Gastroesophageal sphincter (tissue), 4 donors: ENCODE measurements around the gene NODAL. TPM values are rescaled to one million over a fixed set of nuclear protein-coding genes. Genes with fewer than 3 reads are reported as not detected.

Experiments
- ATAC-seq: fragments of 150-250 bp; one replicate; pipeline ENCODE4 v1.9.1; 2016; ENCODE audit warnings: mild to moderate bottlenecking, moderate library complexity
- H3K27ac ChIP-seq, 4 donors: fragments of 200-600 bp; sonication (generic) in 3 of 4; 1 replicate in 3 of 4; 2 replicates in 1 of 4; pipeline ENCODE4 v1.5.1; 2016 to 2019
- H3K27me3 ChIP-seq: fragments of 200-600 bp; sonication (generic); one replicate; pipeline ENCODE4 v1.5.1; 2019
- H3K36me3 ChIP-seq, 2 donors: fragments of 200-600 bp; sonication (generic); one replicate each; pipeline ENCODE4 v1.5.1; 2019; ENCODE audit warnings: control low read depth in 1 of 2
- H3K4me1 ChIP-seq, 3 donors: fragments of 200-600 bp; sonication (generic); 1 replicate in 2 of 3; 2 replicates in 1 of 3; pipeline ENCODE4 v1.5.1; 2016 to 2019; ENCODE audit warnings: control low read depth in 2 of 3
- H3K4me3 ChIP-seq, 2 donors: fragments of 200-600 bp; sonication (generic); one replicate each; pipeline ENCODE4 v1.5.1; 2019; ENCODE audit warnings: mild to moderate bottlenecking in 1 of 2, moderate library complexity in 1 of 2
- H3K9me3 ChIP-seq, 3 donors: fragments of 200-600 bp; sonication (generic); one replicate each; pipeline ENCODE4 v1.5.1; 2017 to 2019; ENCODE audit warnings: control low read depth in 2 of 3
- CTCF ChIP-seq, 4 experiments: fragments of 200-600 bp in 2 of 4; fragments of 450-650 bp in 2 of 4; sonication (generic) in 1 of 4; IDR thresholded peaks; one replicate each; pipeline ENCODE4 v1.5.1; 2017 to 2019; ENCODE audit warnings: antibody characterized with exemption in 4 of 4, mild to moderate bottlenecking in 2 of 4, moderate library complexity in 2 of 4
- EP300 ChIP-seq: sonication (generic); formaldehyde crosslinking; IDR thresholded peaks from one replicate; pipeline ENCODE4 v1.6.1; 2017; ENCODE audit warnings: antibody characterized with exemption, mild to moderate bottlenecking
- POLR2A ChIP-seq, 2 donors: fragments of 450-650 bp; IDR thresholded peaks; one replicate each; pipeline ENCODE4 v1.6.1; 2017; ENCODE audit warnings: antibody characterized with exemption in 2 of 2, mild to moderate bottlenecking in 2 of 2, moderate library complexity in 1 of 2
- POLR2AphosphoS5 ChIP-seq: sonication (generic); formaldehyde crosslinking; IDR thresholded peaks from one replicate; pipeline ENCODE4 v1.6.1; 2017; ENCODE audit warnings: antibody characterized with exemption
- WGBS, 2 donors: methylation state at CpG; one replicate each; pipeline ENCODE4 v1.1.5; 2018; ENCODE audit warnings: low coverage in 1 of 2; 5-methylcytosine and 5-hydroxymethylcytosine counted together
- total RNA-seq, 4 donors: library from RNA; depleted of rRNA; stranded (reverse); fragments of >200 nt; gene quantifications; one replicate each; pipeline ENCODE4 v1.1.0, GENCODE V29; 2016

Gene NODAL
- total RNA-seq, 4 donors from 2014 or later = 0.40 TPM; not detected in 3

- Histone ChIP-seq H3K9me3 (no peaks in the 10 kb centered on the region), H3K4me1 (peaks cover 5 to 80% (median 31%) of the 10 kb centered on the region in 3 donors), H3K27ac (peak overlapping the region in 3 of 4 donors; percentile 69 to 83 (median 71)), H3K36me3 (peaks cover 0 to 6% of the 10 kb centered on the region in 2 donors), H3K27me3 (no peaks in the 10 kb centered on the region), H3K4me3 (no peak overlapping the region)
- 18% methylated on average over 2 of the region's 7 CpGs; no CpG with 5 or more reads in 1 of the 2 donors for WGBS, 2 donors
- TF ChIP-seq EP300 (no peak), POLR2AphosphoS5 (peak; percentile 71)
- ATAC-seq = peak; percentile 58
These were observed 40.5 kb upstream of the NODAL start for GRCh38 chr10:70481831-70482530.

- TF ChIP-seq CTCF (IDR thresholded peaks at IDR 0.05) = no peak
- no peak for TF ChIP-seq POLR2A (IDR thresholded peaks at IDR 0.05)
- TF ChIP-seq POLR2AphosphoS5 = no peak
- TF ChIP-seq EP300 = no peak
- H3K4me3 ChIP-seq = no peak overlapping the region
- H3K36me3 ChIP-seq = peaks cover 0 to 1% of the 10 kb centered on the region in 2 donors
- no peak for ATAC-seq
- H3K27me3 ChIP-seq = no peaks in the 10 kb centered on the region
- H3K9me3 ChIP-seq = no peaks in the 10 kb centered on the region
- peak overlapping the region in 3 of 4 donors; percentile 71 to 84 (median 83) for H3K27ac ChIP-seq
- 40 to 76% methylated on average over 1 to 4 of the region's 9 CpGs for WGBS, 2 donors
- H3K4me1 ChIP-seq = peaks cover 5 to 77% (median 31%) of the 10 kb centered on the region in 3 donors
These were observed 39.6 kb upstream of the NODAL start for GRCh38 chr10:70481105-70481504.

- Histone ChIP-seq H3K4me3 (peak overlapping the region in 1 of 2 donors; percentile 60), H3K27me3 (no peaks in the 10 kb centered on the region), H3K4me1 (peaks cover 5 to 69% (median 31%) of the 10 kb centered on the region in 3 donors), H3K27ac (peak overlapping the region in 3 of 4 donors; percentile 83 to 84 (median 84)), H3K36me3 (no peaks in the 10 kb centered on the region), H3K9me3 (no peaks in the 10 kb centered on the region)
- ATAC-seq = no peak
- WGBS, 2 donors = no CpG with 5 or more reads among the region's 9 CpGs
- TF ChIP-seq CTCF (IDR thresholded peaks at IDR 0.05) (no peak), EP300 (no peak), POLR2A (IDR thresholded peaks at IDR 0.05) (no peak), POLR2AphosphoS5 (no peak)
These were observed 38.9 kb upstream of the NODAL start for GRCh38 chr10:70480239-70480861.

- 54 to 74% methylated on average over 3 to 4 of the region's 8 CpGs for WGBS, 2 donors
- ATAC-seq = no peak
- H3K4me3 ChIP-seq = peak overlapping the region; percentile 52 to 60
These were observed 38.3 kb upstream of the NODAL start for GRCh38 chr10:70479626-70480238.

More at GRCh38 chr10:70479626-70480238, 38.3 kb upstream of the NODAL start:
- Histone ChIP-seq H3K27ac (peak overlapping the region; percentile 31 to 84 (median 84)), H3K4me1 (peaks cover 5 to 69% (median 31%) of the 10 kb centered on the region in 3 donors), H3K27me3 (no peaks in the 10 kb centered on the region), H3K36me3 (no peaks in the 10 kb centered on the region), H3K9me3 (no peaks in the 10 kb centered on the region)
- TF ChIP-seq POLR2A (IDR thresholded peaks at IDR 0.05) (no peak), POLR2AphosphoS5 (no peak), EP300 (no peak), CTCF (IDR thresholded peaks at IDR 0.05) (no peak)
